Measurements from ENCODE around the gene BPGM.

DNA sequence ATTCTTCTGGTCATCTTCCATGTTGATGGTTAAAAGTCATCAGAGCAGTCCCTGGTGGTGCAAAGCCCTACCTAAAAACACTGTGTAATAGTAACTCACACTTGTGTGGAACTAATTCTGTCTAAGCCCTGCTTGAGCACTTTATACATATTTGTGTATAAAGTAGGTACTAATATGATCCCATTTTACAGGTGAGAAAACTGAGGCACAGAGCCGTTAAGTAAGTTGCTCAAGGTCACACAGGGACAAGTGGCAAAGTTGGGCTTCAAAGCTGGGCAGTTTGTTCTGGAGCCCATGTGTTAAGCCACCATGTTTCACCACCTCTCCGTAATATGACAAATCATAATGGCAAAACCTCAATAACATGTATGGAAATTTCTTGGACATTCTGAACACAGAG lies 48.1 kb downstream of the BPGM start:
- TF ChIP-seq, protein P1, sequence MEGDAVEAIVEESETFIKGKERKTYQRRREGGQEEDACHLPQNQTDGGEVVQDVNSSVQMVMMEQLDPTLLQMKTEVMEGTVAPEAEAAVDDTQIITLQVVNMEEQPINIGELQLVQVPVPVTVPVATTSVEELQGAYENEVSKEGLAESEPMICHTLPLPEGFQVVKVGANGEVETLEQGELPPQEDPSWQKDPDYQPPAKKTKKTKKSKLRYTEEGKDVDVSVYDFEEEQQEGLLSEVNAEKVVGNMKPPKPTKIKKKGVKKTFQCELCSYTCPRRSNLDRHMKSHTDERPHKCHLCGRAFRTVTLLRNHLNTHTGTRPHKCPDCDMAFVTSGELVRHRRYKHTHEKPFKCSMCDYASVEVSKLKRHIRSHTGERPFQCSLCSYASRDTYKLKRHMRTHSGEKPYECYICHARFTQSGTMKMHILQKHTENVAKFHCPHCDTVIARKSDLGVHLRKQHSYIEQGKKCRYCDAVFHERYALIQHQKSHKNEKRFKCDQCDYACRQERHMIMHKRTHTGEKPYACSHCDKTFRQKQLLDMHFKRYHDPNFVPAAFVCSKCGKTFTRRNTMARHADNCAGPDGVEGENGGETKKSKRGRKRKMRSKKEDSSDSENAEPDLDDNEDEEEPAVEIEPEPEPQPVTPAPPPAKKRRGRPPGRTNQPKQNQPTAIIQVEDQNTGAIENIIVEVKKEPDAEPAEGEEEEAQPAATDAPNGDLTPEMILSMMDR (IDR thresholded peaks at IDR 0.05; ENCODE audit: low read length): no peak
- TF ChIP-seq EZH2 (IDR thresholded peaks at IDR 0.05; ENCODE audit: borderline replicate concordance, low read length): no peak
